Cerebellar nuclear complex (tissue), 1 donor: ENCODE data around the gene COQ10A.
"Not testable (repeated sequence)": the region's sequence is repeated elsewhere in the genome, so short reads cannot be mapped to it uniquely, and the experiment has no call there.

Source experiments
- DNase-seq, 2 experiments: peaks; one replicate each; lab custom pipeline; 2025; lab: John Stamatoyannopoulos, UW

The COQ10A gene

GRCh38 chr12:56243731-56244181 lies 23.0 kb upstream of the COQ10A start:
- no peak for DNase-seq

GRCh38 chr12:56244494-56244893 lies 22.2 kb upstream of the COQ10A start:
- no peak for DNase-seq

DNA sequence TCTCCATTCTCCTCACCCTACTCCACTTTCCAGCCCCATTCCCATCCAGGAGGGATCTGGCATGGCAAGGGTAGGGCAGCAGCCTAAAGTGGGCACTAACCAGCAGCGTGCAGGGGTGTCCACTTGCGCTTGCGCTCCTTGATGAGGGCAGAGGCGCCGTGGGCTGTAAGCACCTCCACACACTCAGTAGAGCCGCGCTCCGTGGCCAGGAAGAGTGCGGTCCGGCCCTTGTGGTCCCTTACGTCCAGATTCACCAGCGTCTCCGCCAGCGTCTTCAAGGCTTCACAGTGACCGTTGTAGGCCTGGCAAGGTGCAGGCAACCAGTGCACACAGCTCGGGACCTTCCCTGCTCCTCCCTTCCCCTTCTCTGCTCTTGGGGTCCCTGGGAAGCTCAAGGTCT lies 18.8 kb upstream of the COQ10A start:
- DNase-seq, result no peak

DNA sequence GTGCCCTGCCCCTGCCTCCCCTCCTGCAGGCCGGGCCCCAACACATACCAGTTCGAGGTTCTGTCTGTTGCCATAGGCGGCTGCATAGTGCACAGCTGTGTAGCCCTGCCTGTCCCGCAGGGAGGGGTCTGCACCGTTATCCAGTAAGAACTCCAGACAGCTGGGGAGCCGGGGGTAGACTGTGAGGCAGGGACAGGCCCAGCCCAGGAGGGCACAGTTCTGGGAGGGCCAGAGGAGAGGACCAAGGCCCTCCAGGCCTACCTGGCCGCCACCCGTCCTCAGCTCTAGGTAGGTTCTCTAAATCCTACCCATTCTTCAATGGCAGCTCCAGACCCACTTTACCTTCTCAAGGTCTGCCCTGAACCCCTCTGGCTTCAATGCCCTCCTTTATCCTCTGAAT lies 18.0 kb upstream of the COQ10A start:
- no peak for DNase-seq

- no peak for DNase-seq
These were observed 14.1 kb upstream of the COQ10A start for GRCh38 chr12:56252649-56253048.

GRCh38 chr12:56253091-56253490 lies 13.7 kb upstream of the COQ10A start:
- DNase-seq, result no peak

- DNase-seq, result no peak
These were observed 11.1 kb upstream of the COQ10A start for GRCh38 chr12:56255671-56256070.

DNA sequence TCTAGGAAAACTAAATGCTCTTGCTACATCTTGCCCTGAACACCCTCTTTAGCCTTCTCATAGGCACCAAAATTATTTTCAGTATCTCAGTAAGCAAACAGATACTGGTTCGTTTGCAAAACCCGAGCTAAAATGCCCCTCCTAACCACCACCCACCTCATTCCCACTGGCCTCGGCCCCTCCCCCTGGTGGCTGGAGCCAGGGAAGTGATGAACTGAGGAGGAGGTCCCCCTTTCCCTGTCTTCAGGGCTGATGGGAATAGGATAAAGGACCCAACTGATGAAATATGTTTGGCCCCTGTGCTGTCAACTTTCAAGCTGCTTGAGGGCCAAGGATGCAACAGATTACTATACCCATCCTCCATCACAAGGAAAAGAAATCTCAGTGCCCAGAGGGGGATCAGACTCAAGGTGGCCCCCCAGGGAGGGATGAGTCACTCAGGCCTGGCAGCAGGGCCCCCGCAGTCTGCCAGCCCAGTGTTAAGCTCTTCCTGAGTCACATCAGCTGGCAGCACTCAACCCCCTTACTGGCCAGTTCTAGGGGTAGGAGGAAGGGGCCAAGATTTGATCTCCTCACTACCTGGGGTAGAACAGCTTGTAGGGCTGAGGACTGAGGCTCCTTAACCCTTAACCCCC lies 10.3 kb upstream of the COQ10A start:
- no peak for DNase-seq

DNA sequence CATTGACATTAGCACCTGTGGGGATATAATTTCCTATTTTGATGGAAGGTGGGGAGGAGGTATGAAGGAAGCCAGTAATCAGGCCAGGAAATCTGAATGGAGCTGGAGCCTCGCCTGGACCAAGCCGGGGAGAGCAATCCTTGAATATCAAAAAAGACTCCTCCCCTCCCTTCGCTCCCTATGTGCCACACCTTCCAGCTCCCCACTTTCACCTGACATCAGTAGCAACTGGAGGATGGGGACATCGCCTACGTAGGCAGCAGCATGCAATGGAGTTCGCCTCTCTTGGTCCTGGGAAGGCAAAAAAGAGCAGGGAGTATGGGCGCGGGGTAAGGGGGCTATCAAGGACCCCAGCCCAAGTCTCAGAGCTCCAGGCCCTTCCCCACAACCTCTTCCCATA lies 9.7 kb upstream of the COQ10A start:
- DNase-seq, result no peak

DNA sequence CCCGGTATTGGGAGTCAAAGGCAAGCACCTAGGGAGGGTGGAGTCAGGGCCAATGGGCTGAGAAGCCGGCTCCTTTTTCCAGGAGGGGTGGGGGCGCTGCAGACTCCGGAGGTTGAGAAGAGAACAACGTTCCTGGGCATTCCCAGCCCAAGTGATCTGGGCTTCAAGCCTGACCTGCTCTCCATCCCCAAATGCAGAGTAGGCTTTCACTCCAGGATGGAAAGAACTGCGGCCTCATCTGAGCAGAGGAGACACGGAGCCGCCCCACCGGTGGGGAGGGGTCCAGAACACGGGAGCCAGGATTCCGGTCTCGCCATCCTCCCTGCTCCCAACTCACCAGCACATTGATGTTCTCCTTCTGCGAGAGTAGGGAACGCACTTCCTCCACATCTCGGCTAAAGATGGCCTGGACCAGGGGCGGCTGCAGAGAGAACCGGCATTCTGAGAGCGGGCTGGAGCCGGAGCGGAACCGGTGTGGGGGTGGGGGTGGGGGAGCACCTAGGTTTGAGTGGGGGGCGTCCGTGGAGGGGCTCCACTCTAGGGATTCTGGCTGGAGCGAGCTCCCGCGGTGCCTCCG lies 9.2 kb upstream of the COQ10A start:
- DNase-seq, result no peak

- peak in 1 of 2 experiments; percentile 24 for DNase-seq
These were observed 8.5 kb upstream of the COQ10A start, which contains the start of gene ANKRD52 for GRCh38 chr12:56258068-56258819. Gene ANKRD52, minus strand, starts transcription at chr12:56258384. Its CDS starts 115 bp downstream, at chr12:56258269.

DNA sequence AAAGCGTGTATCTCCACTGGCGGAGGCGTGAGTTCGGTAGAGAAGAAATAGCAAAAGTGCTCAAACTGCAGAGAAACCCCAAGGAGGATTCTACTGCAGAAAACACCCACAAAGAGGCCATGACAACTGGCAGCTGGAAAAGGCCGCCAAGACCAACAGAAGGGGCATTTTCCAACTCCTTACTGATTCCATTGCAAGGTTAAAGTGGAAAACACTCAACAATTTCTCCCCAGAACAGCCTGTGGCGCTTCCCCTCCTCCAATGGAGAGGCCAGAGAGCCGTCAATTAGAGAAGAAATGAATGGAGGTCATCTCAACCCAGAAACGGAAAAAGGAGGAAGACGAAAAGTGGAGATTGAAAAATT lies 7.9 kb upstream of the COQ10A start:
- no peak for DNase-seq

GRCh38 chr12:56260380-56260779 lies 6.4 kb upstream of the COQ10A start:
- no peak for DNase-seq

DNA sequence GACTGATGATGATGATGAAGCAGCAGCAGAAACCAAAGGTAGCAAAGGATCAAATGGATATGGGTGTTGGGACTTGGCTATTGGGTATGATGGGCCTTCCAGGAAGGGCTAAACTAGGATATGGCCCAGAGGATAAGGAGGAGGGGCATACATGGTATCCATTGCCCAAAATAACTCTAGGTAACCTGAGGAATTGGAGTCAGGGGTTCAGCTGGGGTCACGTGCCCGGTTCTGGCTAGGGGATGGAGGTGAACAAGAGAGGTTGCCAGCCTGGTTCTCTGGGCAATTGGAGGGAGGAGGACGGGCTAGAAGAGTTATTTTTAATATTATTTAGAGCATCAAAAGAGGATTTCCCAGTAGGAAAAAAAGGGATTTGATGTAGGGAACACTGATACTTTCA lies 5.8 kb upstream of the COQ10A start:
- no peak for DNase-seq

DNA sequence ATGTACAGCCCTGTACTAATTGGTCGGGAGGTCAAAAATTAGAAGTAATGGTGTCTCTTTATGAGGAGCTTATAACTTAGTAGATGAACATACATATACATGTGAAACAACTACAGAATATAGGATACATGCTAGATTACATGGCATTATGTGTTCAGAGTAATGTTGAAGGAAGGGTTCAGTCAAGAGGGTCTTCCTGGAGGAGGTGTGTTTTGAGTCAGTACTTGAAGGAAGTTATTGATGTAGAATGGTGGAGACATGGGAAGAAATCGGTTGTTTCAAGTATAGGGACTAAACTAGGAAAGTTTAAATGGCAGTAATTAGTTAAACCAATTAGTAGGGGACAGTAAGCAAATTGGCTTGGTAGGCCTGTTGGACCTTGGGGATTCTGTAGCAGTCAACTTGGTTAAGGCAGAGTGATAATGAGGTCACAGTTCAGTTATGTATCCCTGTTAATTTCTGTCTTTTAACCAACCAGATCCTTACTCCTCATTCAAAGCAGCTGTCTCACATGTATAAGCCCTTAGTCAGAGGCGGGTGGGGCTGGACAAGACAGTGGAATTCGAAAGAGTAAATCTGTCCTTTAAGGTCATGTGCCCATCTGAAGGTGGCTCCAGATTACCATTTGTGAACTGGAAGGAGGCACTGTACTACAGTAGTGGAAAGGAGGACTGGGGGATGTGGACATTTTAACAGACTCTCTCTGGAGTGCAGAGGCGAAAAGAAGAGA lies 5.1 kb upstream of the COQ10A start:
- no peak for DNase-seq

GRCh38 chr12:56262955-56263354 lies 3.8 kb upstream of the COQ10A start:
- DNase-seq, result not testable (repeated sequence)

DNA sequence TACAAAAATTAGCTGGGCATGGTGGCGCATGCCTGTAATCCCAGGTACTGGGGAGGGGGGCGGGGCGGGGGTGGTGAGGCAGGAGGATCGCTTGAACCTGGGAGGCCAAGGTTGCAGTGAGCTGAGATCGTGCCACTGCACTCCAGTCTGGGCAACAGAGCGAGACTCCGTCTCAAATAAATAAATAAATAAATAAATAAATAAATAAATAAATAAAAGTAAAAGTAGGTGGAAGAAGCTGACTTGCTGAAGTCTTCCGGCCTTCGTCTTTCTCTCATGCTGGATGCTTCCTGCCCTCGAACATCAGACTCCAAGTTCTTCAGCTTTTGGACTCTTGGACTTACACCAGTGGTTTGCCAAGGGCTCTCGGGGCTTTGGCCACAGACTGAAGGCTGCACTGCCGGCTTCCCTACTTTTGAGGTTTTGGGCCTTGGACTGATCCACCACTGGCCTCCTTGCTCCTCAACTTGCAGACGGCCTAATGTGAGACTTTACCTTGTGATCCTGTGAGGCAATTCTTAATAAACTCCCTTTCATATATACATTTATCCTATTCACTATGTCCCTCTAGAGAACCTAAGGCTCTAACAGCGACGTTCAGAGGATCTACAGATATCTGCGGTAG lies 562 bp upstream of the COQ10A start:
- DNase-seq, result not testable (repeated sequence)

GRCh38 chr12:56267443-56268071 lies 815 bp downstream of the COQ10A start:
- no peak for DNase-seq

GRCh38 chr12:56271031-56271430 lies 4.3 kb downstream of the COQ10A start:
- DNase-seq, result no peak

- DNase-seq, result not testable (repeated sequence)
These were observed 5.7 kb downstream of the COQ10A start for GRCh38 chr12:56272468-56272867.

GRCh38 chr12:56274299-56274698 lies 7.6 kb downstream of the COQ10A start:
- no peak for DNase-seq

DNA sequence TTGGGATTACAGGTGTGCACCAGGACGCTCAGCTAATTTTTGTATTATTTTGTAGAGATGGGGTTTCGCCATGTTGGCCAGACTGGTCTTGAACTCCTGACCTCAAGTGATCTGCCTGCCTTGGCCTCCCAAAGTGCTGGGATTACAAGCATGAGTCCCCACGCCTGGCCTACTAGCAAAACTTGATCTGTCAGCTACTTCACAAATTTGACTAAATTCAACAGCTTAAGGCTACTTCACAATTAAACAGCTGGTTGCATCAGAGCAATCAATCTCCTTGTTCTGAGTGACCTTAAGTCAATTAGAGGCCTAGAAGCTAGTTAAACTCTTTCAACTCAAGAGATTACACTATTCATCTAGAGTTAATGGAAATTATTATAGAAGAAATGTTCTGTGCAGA lies 12.2 kb downstream of the COQ10A start:
- no peak for DNase-seq
